Activated CD8-positive, alpha-beta T cell treated with anti-CD3 and anti-CD28 coated beads for 36 hours (primary cell): ENCODE data around the gene PGF. TPM values are rescaled to one million over a fixed set of nuclear protein-coding genes. Genes with fewer than 3 reads are reported as not detected.

Experiments used
- ATAC-seq: fragments of 200-7000 bp; cut with Tn5 transposase; one replicate; pipeline ENCODE4 v1.10.0; 2021; ENCODE audit warnings: mild to moderate bottlenecking, moderate library complexity
- CTCF ChIA-PET: fragments of 350-600 bp; sonication (Branson Sonifier 250); formaldehyde crosslinking; loops from one replicate; lab custom pipeline; 2021; ENCODE audit warnings: antibody characterized with exemption; lab: Charles Lee
- POLR2A ChIA-PET: fragments of 350-600 bp; sonication (Branson Sonifier 250); formaldehyde crosslinking; loops from one replicate; lab custom pipeline; 2021; ENCODE audit warnings: antibody characterized with exemption; lab: Charles Lee
- DNase-seq: peaks from one replicate; pipeline ENCODE4 v3.0.0-alpha.2; 2020
- H3K27ac Mint-ChIP-seq: one replicate; pipeline ENCODE4 v1.8.0; 2021; ENCODE audit warnings: mild to moderate bottlenecking, mixed read lengths
- H3K27me3 Mint-ChIP-seq: one replicate; pipeline ENCODE4 v1.8.0; 2021; ENCODE audit warnings: mixed read lengths
- H3K36me3 Mint-ChIP-seq: one replicate; pipeline ENCODE4 v1.8.0; 2021; ENCODE audit warnings: low read depth, mixed read lengths
- H3K4me1 Mint-ChIP-seq: one replicate; pipeline ENCODE4 v1.8.0; 2021; ENCODE audit warnings: low read depth, mixed read lengths
- H3K4me3 Mint-ChIP-seq: one replicate; pipeline ENCODE4 v1.8.0; 2021; ENCODE audit warnings: mild to moderate bottlenecking, moderate library complexity, mixed read lengths
- H3K9me3 Mint-ChIP-seq: one replicate; pipeline ENCODE4 v1.8.0; 2021; ENCODE audit warnings: mixed read lengths
- CTCF ChIP-seq: fragments of 200-600 bp; IDR thresholded peaks from one replicate; pipeline ENCODE4 v1.8.0; 2022; ENCODE audit warnings: antibody characterized with exemption, mild to moderate bottlenecking
- intact Hi-C: fragments of 100-400 bp; cut with micrococcal nuclease; formaldehyde crosslinking; loops from one replicate; pipeline ENCODE4 v1.10.0; 2022
- total RNA-seq, 2 experiments: library from RNA; stranded (reverse); gene quantifications; one replicate each; pipeline ENCODE4 v1.2.3, GENCODE V29; 2021

The PGF gene
- total RNA-seq, 2 experiments from 2014 or later: 0.27 to 0.45 TPM

GRCh38 chr14:74981462-74981782 lies 26.0 kb upstream of the PGF start:
- Mint-ChIP-seq H3K4me1 (no peaks in the 10 kb centered on the region), H3K27ac (no peak overlapping the region), H3K27me3 (no peaks in the 10 kb centered on the region), H3K36me3 (no peaks in the 10 kb centered on the region), H3K4me3 (no peak overlapping the region), H3K9me3 (no peaks in the 10 kb centered on the region)
- ChIA-PET CTCF (interaction anchor here (1.4 kb wide), 1 partner anchor 36 kb away, joined by 5 read pairs; no protein-coding TSS in a partner anchor), POLR2A (interaction anchor here (0.5 kb wide), 1 partner anchor 53 kb away, joined by 3 read pairs; no protein-coding TSS in a partner anchor)
- ATAC-seq (no peak), DNase-seq (no peak)
- TF ChIP-seq CTCF: no peak
- intact Hi-C loops: no loop called here

- POLR2A ChIA-PET: interaction anchor here (0.9 kb wide), 1 partner anchor 128 kb away, joined by 3 read pairs; no protein-coding TSS in a partner anchor
- DNase-seq: no peak
- H3K4me1 Mint-ChIP-seq: no peaks in the 10 kb centered on the region
- intact Hi-C loops: no loop called here
- H3K9me3 Mint-ChIP-seq: no peaks in the 10 kb centered on the region
- TF ChIP-seq CTCF: no peak
- CTCF ChIA-PET: no interaction called here
- no peaks in the 10 kb centered on the region for H3K27me3 Mint-ChIP-seq
- no peak overlapping the region for H3K27ac Mint-ChIP-seq
- no peaks in the 10 kb centered on the region for H3K36me3 Mint-ChIP-seq
- H3K4me3 Mint-ChIP-seq: no peak overlapping the region
- no peak for ATAC-seq
Observed at GRCh38 chr14:74980731-74981461, 25.5 kb upstream of the PGF start.

- ChIA-PET POLR2A (interaction anchor here (0.9 kb wide), 1 partner anchor 129 kb away, joined by 3 read pairs; no protein-coding TSS in a partner anchor), CTCF (no interaction called here)
- no peak overlapping the region for H3K27ac Mint-ChIP-seq
- no peak for DNase-seq
- no peak overlapping the region for H3K4me3 Mint-ChIP-seq
- H3K36me3 Mint-ChIP-seq: no peaks in the 10 kb centered on the region
- ATAC-seq: no peak
- intact Hi-C loops: no loop called here
- H3K9me3 Mint-ChIP-seq: no peaks in the 10 kb centered on the region
- H3K4me1 Mint-ChIP-seq: no peaks in the 10 kb centered on the region
- TF ChIP-seq CTCF: no peak
- H3K27me3 Mint-ChIP-seq: no peaks in the 10 kb centered on the region
Observed at GRCh38 chr14:74980398-74980730, 25.0 kb upstream of the PGF start.

GRCh38 chr14:74979442-74980397 lies 24.3 kb upstream of the PGF start:
- Mint-ChIP-seq H3K4me3 (no peak overlapping the region), H3K9me3 (no peaks in the 10 kb centered on the region), H3K27me3 (no peaks in the 10 kb centered on the region), H3K27ac (no peak overlapping the region), H3K4me1 (no peaks in the 10 kb centered on the region), H3K36me3 (no peaks in the 10 kb centered on the region)
- ChIA-PET CTCF (no interaction called here), POLR2A (interaction anchor here (0.9 kb wide), 1 partner anchor 129 kb away, joined by 3 read pairs; no protein-coding TSS in a partner anchor)
- intact Hi-C loops: no loop called here
- no peak for TF ChIP-seq CTCF
- ATAC-seq: no peak
- no peak for DNase-seq

GRCh38 chr14:74979029-74979428 lies 23.6 kb upstream of the PGF start:
- DNase-seq (no peak), ATAC-seq (no peak)
- no peak for TF ChIP-seq CTCF
- Mint-ChIP-seq H3K27ac (no peak overlapping the region), H3K36me3 (no peaks in the 10 kb centered on the region), H3K9me3 (no peaks in the 10 kb centered on the region), H3K4me1 (no peaks in the 10 kb centered on the region), H3K27me3 (no peaks in the 10 kb centered on the region), H3K4me3 (no peak overlapping the region)
- ChIA-PET CTCF (no interaction called here), POLR2A (no interaction called here)
- intact Hi-C loops: no loop called here
